Left lung (tissue), 10 donors: ENCODE data around the gene EDEM1. TPM values are rescaled to one million over a fixed set of nuclear protein-coding genes. Genes with fewer than 3 reads are reported as not detected.
"Not testable (repeated sequence)": the region's sequence is repeated elsewhere in the genome, so short reads cannot be mapped to it uniquely, and the experiment has no call there.

Experiments used
- ATAC-seq: fragments of 200-7000 bp; cut with Tn5 transposase; one replicate; pipeline ENCODE4 v1.9.1; 2020; ENCODE audit warnings: moderate library complexity
- DNase-seq, 4 donors: peaks; one replicate each; pipeline ENCODE4 v3.0.0-alpha.2; 2013 to 2020
- H3K27ac ChIP-seq, 2 donors: fragments of 200-600 bp; sonication (generic) in 1 of 2; one replicate each; pipeline versions ENCODE4 v1.5.0 to v1.8.0; 2020 to 2021
- H3K27me3 ChIP-seq, 2 donors: fragments of 200-600 bp; sonication (generic) in 1 of 2; one replicate each; pipeline versions ENCODE4 v1.5.0 to v1.8.0; 2020 to 2021
- H3K36me3 ChIP-seq, 2 donors: fragments of 200-600 bp; sonication (generic) in 1 of 2; one replicate each; pipeline versions ENCODE4 v1.5.0 to v1.8.0; 2020 to 2021
- H3K4me1 ChIP-seq, 2 donors: fragments of 200-600 bp; one replicate each; pipeline ENCODE4 v1.8.0; 2021
- H3K4me3 ChIP-seq, 2 donors: fragments of 200-600 bp; sonication (generic) in 1 of 2; one replicate each; pipeline versions ENCODE4 v1.5.0 to v1.8.0; 2020 to 2021; ENCODE audit warnings: mild to moderate bottlenecking in 1 of 2
- H3K9me3 ChIP-seq, 2 donors: fragments of 200-600 bp; sonication (generic) in 1 of 2; one replicate each; pipeline versions ENCODE4 v1.5.0 to v1.8.0; 2020 to 2021
- intact Hi-C, 2 donors: fragments of 100-400 bp; cut with DNase I; formaldehyde crosslinking; loops; one replicate each; pipeline versions ENCODE4 v1.11.2 to v1.14.2; 2022
- polyA plus RNA-seq, 6 donors: library from polyadenylated mRNA; unstranded; fragments of 120-200 nt; gene quantifications; one replicate each; pipeline ENCODE4 v1.2.1, GENCODE V29; 2013; ENCODE audit not compliant: insufficient read length in 6 of 6
- total RNA-seq, 2 donors: library from RNA; stranded (reverse); fragmentation: NEBNext Ultra II Directional; extraction: Animal tissue kit (Norgen Biotek cat#: 25700); gene quantifications; one replicate each; pipeline ENCODE4 v1.2.1, GENCODE V29; 2021
- TF ChIP-seq, protein P1 (sequence below), 2 donors: fragments of 200-600 bp; sonication (generic) in 1 of 2; IDR thresholded peaks; one replicate each; pipeline versions ENCODE4 v1.5.0 to v1.8.0; 2021; ENCODE audit warnings: antibody characterized with exemption in 2 of 2
- donor health status: DM: no; HTN: yes; CAD: no.
- donor health status: DM: no; HTN: no; CAD: no.

The EDEM1 gene
- total and polyA plus RNA-seq, 8 donors = 24.1 to 104 (median 28.3) TPM

DNA sequence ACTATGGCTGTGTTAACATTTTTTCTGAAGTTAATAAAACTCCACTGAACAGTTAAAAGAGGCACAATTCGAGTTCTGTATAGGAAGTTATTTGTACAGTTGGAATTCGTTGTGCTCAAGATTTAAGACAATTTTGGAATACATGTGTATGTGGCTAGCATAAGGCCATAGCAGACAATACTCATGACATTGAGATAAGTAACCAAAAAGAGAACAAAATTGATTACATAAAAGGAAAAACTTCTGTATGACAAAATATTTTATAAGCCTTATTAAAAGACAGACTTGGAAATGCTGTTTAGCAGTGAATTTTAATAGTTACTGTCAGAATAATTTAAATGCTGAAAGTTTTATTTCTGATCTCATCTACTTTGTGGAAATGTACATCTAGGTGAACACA is 17.7 kb upstream of the EDEM1 start:
- TF ChIP-seq, protein P1, sequence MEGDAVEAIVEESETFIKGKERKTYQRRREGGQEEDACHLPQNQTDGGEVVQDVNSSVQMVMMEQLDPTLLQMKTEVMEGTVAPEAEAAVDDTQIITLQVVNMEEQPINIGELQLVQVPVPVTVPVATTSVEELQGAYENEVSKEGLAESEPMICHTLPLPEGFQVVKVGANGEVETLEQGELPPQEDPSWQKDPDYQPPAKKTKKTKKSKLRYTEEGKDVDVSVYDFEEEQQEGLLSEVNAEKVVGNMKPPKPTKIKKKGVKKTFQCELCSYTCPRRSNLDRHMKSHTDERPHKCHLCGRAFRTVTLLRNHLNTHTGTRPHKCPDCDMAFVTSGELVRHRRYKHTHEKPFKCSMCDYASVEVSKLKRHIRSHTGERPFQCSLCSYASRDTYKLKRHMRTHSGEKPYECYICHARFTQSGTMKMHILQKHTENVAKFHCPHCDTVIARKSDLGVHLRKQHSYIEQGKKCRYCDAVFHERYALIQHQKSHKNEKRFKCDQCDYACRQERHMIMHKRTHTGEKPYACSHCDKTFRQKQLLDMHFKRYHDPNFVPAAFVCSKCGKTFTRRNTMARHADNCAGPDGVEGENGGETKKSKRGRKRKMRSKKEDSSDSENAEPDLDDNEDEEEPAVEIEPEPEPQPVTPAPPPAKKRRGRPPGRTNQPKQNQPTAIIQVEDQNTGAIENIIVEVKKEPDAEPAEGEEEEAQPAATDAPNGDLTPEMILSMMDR (IDR thresholded peaks at IDR 0.05) = no peak
- ATAC-seq (no peak), DNase-seq (no peak)
- Histone ChIP-seq H3K27ac (no peak overlapping the region), H3K36me3 (peaks cover 0 to 41% of the 10 kb centered on the region in 2 donors), H3K9me3 (no peaks in the 10 kb centered on the region), H3K27me3 (no peaks in the 10 kb centered on the region), H3K4me3 (no peak overlapping the region), H3K4me1 (peaks cover 0 to 49% of the 10 kb centered on the region in 2 donors)
- intact Hi-C loops = no loop called here

- Histone ChIP-seq H3K27ac (no peak overlapping the region), H3K4me3 (no peak overlapping the region), H3K9me3 (no peaks in the 10 kb centered on the region), H3K27me3 (no peaks in the 10 kb centered on the region), H3K4me1 (peaks cover 0 to 38% of the 10 kb centered on the region in 2 donors), H3K36me3 (peaks cover 0 to 53% of the 10 kb centered on the region in 2 donors)
- DNase-seq (no peak), ATAC-seq (no peak)
- TF ChIP-seq, protein P1 (IDR thresholded peaks at IDR 0.05) = no peak
- intact Hi-C loops = no loop called here
Observed at GRCh38 chr3:5170975-5171374, 16.5 kb upstream of the EDEM1 start.

DNA sequence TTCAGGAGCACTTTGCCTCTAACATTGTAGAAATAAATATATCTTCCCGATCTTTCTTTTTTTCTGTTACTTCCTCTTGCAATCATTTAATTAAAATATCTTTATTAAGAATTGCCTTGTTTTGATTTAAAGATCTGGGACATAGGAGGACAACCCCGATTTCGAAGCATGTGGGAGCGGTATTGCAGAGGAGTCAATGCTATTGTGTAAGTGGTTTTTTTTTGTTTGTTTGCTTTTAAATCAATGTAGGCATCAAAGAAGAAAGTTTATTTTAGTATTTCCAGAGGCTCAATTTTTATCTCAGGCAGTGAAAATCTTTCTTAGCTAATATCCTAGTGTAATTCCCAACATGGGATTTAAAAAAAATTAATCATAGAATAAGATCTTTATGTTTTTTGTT is 15.5 kb upstream of the EDEM1 start:
- H3K27me3 ChIP-seq = no peaks in the 10 kb centered on the region
- H3K27ac ChIP-seq = no peak overlapping the region
- H3K36me3 ChIP-seq = peaks cover 0 to 63% of the 10 kb centered on the region in 2 donors
- no peaks in the 10 kb centered on the region for H3K9me3 ChIP-seq
- DNase-seq (no peak), ATAC-seq (no peak)
- intact Hi-C loops = no loop called here
- TF ChIP-seq, protein P1 (IDR thresholded peaks at IDR 0.05) = no peak
- no peak overlapping the region for H3K4me3 ChIP-seq
- H3K4me1 ChIP-seq = peaks cover 0 to 27% of the 10 kb centered on the region in 2 donors

DNA sequence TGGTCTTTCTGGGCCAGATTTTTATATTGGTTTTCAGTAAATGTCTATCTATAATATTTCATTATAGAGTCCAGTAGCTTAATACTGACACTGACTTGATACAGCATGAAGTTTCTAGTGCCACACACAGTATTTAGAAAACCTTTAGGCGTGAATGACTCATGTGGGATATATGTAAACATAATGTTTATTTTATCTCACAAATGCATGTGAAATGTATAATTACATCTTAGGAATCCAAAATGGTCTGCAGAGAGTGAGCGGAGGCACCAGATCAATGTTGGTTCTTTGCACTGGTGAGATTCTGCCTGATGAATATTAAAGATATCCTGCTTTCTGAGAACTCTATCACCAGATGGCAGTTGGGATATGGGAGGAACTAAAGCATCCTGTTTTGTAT is 8.5 kb upstream of the EDEM1 start:
- H3K27ac ChIP-seq, H3K4me3 ChIP-seq, H3K9me3 ChIP-seq, intact Hi-C loops, ATAC-seq, DNase-seq, H3K27me3 ChIP-seq: not testable (repeated sequence)
- H3K36me3 ChIP-seq = peaks cover 0 to 79% of the 10 kb centered on the region in 2 donors
- H3K4me1 ChIP-seq = peaks cover 0 to 22% of the 10 kb centered on the region in 2 donors

DNA sequence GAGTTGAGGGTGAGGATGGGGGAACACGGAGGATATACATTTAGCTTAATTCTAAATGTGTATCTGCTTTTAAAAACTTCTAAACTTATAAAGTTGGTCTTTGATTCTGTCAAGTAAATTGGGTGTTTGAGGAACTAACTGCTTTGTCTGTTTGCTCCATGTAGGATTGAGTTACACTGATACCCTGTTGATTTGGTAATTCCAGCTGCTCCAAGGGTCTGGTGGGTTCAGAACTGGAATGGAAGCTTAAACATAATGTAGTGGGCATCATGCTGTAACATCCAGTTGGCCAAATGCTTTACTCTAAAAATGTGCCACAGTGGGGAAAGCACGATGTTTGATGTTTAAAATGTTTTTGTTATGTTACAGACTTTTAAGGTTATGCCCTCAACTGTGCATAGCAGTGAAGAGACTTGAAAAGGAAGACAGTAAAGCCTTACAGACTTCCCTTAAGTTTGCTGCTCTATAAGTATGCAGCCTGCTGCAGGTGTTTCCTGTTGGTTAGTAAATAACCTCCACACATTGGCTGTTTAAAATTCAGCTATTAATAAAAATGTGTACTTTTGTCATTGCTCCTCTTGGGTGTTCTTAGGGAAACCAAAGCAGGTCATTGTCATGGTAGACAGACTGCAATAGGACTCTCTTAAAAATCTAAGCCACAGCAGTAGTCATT is 5.9 kb upstream of the EDEM1 start:
- no peak overlapping the region for H3K27ac ChIP-seq
- peaks cover 0 to 55% of the 10 kb centered on the region in 2 donors for H3K36me3 ChIP-seq
- TF ChIP-seq, protein P1 (IDR thresholded peaks at IDR 0.05) = no peak
- DNase-seq (no peak), ATAC-seq (no peak)
- intact Hi-C loops = no loop called here
- H3K27me3 ChIP-seq = no peaks in the 10 kb centered on the region
- H3K4me3 ChIP-seq = no peak overlapping the region
- H3K9me3 ChIP-seq = no peaks in the 10 kb centered on the region
- peaks cover 3 to 48% of the 10 kb centered on the region in 2 donors for H3K4me1 ChIP-seq

GRCh38 chr3:5183714-5184113 is 3.8 kb upstream of the EDEM1 start:
- H3K9me3 ChIP-seq, DNase-seq, intact Hi-C loops, H3K4me3 ChIP-seq, ATAC-seq, H3K27me3 ChIP-seq: not testable (repeated sequence)
- Histone ChIP-seq H3K27ac (peak overlapping the region in 1 of 2 donors; percentile 100), H3K4me1 (peaks cover 5 to 50% of the 10 kb centered on the region in 2 donors), H3K36me3 (peaks cover 0 to 35% of the 10 kb centered on the region in 2 donors)
